GM23338 (cell line): Measurements from ENCODE around the gene DLG2.

Experiments
- CREB1 ChIP-seq: fragments of 250-450 bp; sonication (Bioruptor Pico); IDR thresholded peaks from 2 replicates; pipeline ENCODE4 v1.5.0; 2020; ENCODE audit warnings: low read depth, mild to moderate bottlenecking, moderate library complexity
- ETS1 ChIP-seq: IDR thresholded peaks from 2 replicates; pipeline ENCODE4 v1.6.1; 2016; ENCODE audit warnings: antibody characterized with exemption
- EZH2 ChIP-seq: fragments of 200-600 bp; sonication (generic); IDR thresholded peaks from one replicate; pipeline ENCODE4 v1.8.0; 2017; ENCODE audit warnings: antibody characterized with exemption, mild to moderate bottlenecking, low read depth; ENCODE audit not compliant: unreplicated experiment
- EZH2phosphoT487 ChIP-seq: fragments of 200-600 bp; sonication (generic); IDR thresholded peaks from one replicate; pipeline ENCODE4 v1.8.1; 2018; ENCODE audit warnings: antibody characterized with exemption; ENCODE audit not compliant: unreplicated experiment
- POLR2AphosphoS5 ChIP-seq: IDR thresholded peaks from 2 replicates; pipeline ENCODE4 v1.6.1; 2016; ENCODE audit warnings: antibody characterized with exemption, low read depth
- REST ChIP-seq: IDR thresholded peaks from one replicate; pipeline ENCODE4 v1.6.1; 2018; ENCODE audit warnings: antibody characterized with exemption; ENCODE audit not compliant: unreplicated experiment
- STAT1 ChIP-seq: IDR thresholded peaks from one replicate; pipeline ENCODE4 v1.6.1; 2016; ENCODE audit warnings: antibody characterized with exemption; ENCODE audit not compliant: unreplicated experiment
- ZNF114 ChIP-seq: fragments of 250-450 bp; sonication (Bioruptor Pico); IDR thresholded peaks from 2 replicates; pipeline ENCODE4 v1.5.0; 2020; ENCODE audit warnings: mild to moderate bottlenecking, moderate library complexity
- TF ChIP-seq, protein P1 (sequence below), 2 experiments: fragments of 200-600 bp in 1 of 2; sonication (generic) in 1 of 2; conservative IDR thresholded peaks; 2 replicates each; pipeline versions ENCODE4 v1.5.1 to v1.6.1; 2016 to 2017; ENCODE audit warnings: antibody characterized with exemption in 2 of 2, low read depth in 2 of 2, mild to moderate bottlenecking in 2 of 2, moderate library complexity in 1 of 2

DNA sequence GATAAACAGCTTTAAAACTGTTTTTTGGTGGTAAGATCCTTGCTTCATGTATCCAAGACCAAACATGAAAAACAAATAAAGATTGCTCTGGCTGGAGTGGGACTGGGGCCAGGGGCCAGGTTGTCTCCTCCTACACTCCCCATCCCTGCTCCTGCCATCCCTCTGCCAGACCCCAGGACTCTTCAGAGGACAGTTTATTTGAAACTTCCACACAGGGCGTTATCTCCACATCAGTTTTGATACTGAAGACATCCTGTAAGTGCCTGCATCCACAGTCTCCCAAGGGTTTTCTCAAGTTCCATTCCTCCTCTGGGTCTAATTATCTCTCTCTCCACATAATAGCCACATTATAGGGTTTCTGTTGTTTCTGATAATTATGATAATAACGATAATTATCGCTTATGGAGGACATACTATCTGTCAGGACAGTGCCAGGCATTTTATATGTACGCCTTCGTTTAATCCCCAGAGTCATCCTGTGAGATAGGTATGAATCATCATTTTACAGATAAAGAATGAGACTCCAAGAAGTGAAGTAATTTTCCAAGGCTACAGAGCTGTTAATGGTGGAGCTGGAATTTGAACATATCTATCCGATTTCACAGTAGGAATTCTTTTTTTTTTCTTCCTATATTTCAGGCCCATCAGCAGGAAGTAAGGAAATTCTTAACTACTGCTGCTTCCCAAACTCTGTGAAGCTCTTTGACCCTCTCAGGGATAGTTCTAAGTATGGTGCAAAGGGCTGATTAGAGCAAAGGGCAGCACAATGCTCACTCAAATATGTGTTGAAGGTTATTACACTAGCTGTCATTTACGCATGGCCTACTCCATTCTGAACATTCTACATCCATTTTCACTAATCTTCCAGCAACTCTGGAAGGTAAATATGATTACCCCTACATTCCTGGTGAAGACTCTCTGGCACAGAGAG lies 1852.9 kb downstream of the DLG2 start:
- TF ChIP-seq EZH2, result no peak
- TF ChIP-seq, protein P1, sequence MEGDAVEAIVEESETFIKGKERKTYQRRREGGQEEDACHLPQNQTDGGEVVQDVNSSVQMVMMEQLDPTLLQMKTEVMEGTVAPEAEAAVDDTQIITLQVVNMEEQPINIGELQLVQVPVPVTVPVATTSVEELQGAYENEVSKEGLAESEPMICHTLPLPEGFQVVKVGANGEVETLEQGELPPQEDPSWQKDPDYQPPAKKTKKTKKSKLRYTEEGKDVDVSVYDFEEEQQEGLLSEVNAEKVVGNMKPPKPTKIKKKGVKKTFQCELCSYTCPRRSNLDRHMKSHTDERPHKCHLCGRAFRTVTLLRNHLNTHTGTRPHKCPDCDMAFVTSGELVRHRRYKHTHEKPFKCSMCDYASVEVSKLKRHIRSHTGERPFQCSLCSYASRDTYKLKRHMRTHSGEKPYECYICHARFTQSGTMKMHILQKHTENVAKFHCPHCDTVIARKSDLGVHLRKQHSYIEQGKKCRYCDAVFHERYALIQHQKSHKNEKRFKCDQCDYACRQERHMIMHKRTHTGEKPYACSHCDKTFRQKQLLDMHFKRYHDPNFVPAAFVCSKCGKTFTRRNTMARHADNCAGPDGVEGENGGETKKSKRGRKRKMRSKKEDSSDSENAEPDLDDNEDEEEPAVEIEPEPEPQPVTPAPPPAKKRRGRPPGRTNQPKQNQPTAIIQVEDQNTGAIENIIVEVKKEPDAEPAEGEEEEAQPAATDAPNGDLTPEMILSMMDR (conservative IDR thresholded peaks at IDR 0.05; ENCODE audit: low read depth in 2 of 2), result no peak
- no peak for TF ChIP-seq REST
- no peak for TF ChIP-seq ETS1
- TF ChIP-seq EZH2phosphoT487, result no peak
- TF ChIP-seq CREB1, result no peak
- no peak for TF ChIP-seq POLR2AphosphoS5
- TF ChIP-seq ZNF114 (CRISPR knock-in tag), result no peak
- TF ChIP-seq STAT1, result no peak
